Gastrocnemius medialis (tissue), 4 donors: Measurements from ENCODE around the gene VAMP8.
"Not testable (repeated sequence)": the region's sequence is repeated elsewhere in the genome, so short reads cannot be mapped to it uniquely, and the experiment has no call there.

Experiments
- POLR2A ChIP-seq, 2 donors: fragments of 450-650 bp; IDR thresholded peaks; one replicate each; pipeline ENCODE4 v1.6.1; 2017; ENCODE audit warnings: antibody characterized with exemption in 2 of 2, mild to moderate bottlenecking in 2 of 2, moderate library complexity in 2 of 2
- TF ChIP-seq, protein P1 (sequence below), 5 experiments: fragments of 450-650 bp in 3 of 5; fragments of 200-600 bp in 2 of 5; sonication (generic) in 2 of 5; IDR thresholded peaks in 4 of 5; conservative IDR thresholded peaks in 1 of 5; 1 replicate in 4 of 5; 2 replicates in 1 of 5; pipeline ENCODE4 v1.5.1; 2016 to 2019; ENCODE audit warnings: antibody characterized with exemption in 5 of 5, mild to moderate bottlenecking in 3 of 5, moderate library complexity in 3 of 5

DNA sequence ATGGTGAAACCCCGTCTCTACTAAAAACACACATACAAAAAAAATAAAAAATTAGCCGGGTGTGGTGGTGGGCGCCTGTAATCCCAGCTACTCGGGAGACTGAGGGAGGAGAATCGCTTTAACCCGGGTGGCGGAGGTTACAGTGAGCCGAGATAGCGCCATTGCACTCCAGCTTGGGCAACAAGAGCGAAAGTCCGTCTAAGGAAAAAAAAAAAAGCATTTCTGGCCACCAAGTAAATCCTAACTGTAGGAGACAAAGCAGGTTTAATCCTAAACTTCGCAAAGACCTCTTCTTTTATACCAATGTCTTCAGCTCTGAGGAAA is 17.0 kb upstream of the VAMP8 start:
- TF ChIP-seq, protein P1, sequence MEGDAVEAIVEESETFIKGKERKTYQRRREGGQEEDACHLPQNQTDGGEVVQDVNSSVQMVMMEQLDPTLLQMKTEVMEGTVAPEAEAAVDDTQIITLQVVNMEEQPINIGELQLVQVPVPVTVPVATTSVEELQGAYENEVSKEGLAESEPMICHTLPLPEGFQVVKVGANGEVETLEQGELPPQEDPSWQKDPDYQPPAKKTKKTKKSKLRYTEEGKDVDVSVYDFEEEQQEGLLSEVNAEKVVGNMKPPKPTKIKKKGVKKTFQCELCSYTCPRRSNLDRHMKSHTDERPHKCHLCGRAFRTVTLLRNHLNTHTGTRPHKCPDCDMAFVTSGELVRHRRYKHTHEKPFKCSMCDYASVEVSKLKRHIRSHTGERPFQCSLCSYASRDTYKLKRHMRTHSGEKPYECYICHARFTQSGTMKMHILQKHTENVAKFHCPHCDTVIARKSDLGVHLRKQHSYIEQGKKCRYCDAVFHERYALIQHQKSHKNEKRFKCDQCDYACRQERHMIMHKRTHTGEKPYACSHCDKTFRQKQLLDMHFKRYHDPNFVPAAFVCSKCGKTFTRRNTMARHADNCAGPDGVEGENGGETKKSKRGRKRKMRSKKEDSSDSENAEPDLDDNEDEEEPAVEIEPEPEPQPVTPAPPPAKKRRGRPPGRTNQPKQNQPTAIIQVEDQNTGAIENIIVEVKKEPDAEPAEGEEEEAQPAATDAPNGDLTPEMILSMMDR (IDR thresholded peaks at IDR 0.05 in 4 of 5, conservative IDR thresholded peaks at IDR 0.05 in 1 of 5), result not testable (repeated sequence)
- not testable (repeated sequence) for TF ChIP-seq POLR2A (IDR thresholded peaks at IDR 0.05)
